DMS53 (cell line): ENCODE results near the gene ANKH.
A peak's percentile ranks its signal among the peaks of the same experiment; 100 is the strongest.
"Not testable (repeated sequence)": the region's sequence is repeated elsewhere in the genome, so short reads cannot be mapped to it uniquely, and the experiment has no call there.

Source experiments
- DNase-seq: peaks from one replicate; lab custom pipeline; 2025; lab: John Stamatoyannopoulos, UW

Gene ANKH

GRCh38 chr5:14882658-14883580, 11.3 kb upstream of the ANKH start:
- DNase-seq: no peak

- no peak for DNase-seq
Measured at GRCh38 chr5:14881826-14882225, 10.2 kb upstream of the ANKH start.

- DNase-seq: peak; percentile 46
Measured at GRCh38 chr5:14880688-14881087, 9.1 kb upstream of the ANKH start.

GRCh38 chr5:14879937-14880589, 8.5 kb upstream of the ANKH start:
- no peak for DNase-seq

- no peak for DNase-seq
Measured at GRCh38 chr5:14879393-14879792, 7.8 kb upstream of the ANKH start.

- DNase-seq: not testable (repeated sequence)
Measured at GRCh38 chr5:14878192-14878591, 6.6 kb upstream of the ANKH start.

- no peak for DNase-seq
Measured at GRCh38 chr5:14876095-14876494, 4.5 kb upstream of the ANKH start.

GRCh38 chr5:14873790-14874189, 2.2 kb upstream of the ANKH start:
- no peak for DNase-seq

- DNase-seq: no peak
Measured at GRCh38 chr5:14873093-14873492, 1.5 kb upstream of the ANKH start.

- DNase-seq: peak; percentile 82
Measured at GRCh38 chr5:14872070-14872989, 752 bp upstream of the ANKH start.

GRCh38 chr5:14870337-14871213, 1.0 kb downstream of the ANKH start:
- DNase-seq: peak; percentile 50

GRCh38 chr5:14869668-14870164, 1.9 kb downstream of the ANKH start:
- no peak for DNase-seq

- no peak for DNase-seq
Measured at GRCh38 chr5:14869233-14869632, 2.3 kb downstream of the ANKH start.

- DNase-seq: peak; percentile 11
Measured at GRCh38 chr5:14868771-14869170, 2.8 kb downstream of the ANKH start.

GRCh38 chr5:14864181-14864812, 7.3 kb downstream of the ANKH start:
- DNase-seq: no peak

- DNase-seq: no peak
Measured at GRCh38 chr5:14863105-14863504, 8.5 kb downstream of the ANKH start.

GRCh38 chr5:14861123-14861765, 10.3 kb downstream of the ANKH start:
- no peak for DNase-seq

GRCh38 chr5:14859980-14860379, 11.6 kb downstream of the ANKH start:
- DNase-seq: no peak

GRCh38 chr5:14859150-14859549, 12.4 kb downstream of the ANKH start:
- no peak for DNase-seq

GRCh38 chr5:14855366-14855765, 16.2 kb downstream of the ANKH start:
- no peak for DNase-seq
